NCI-H2196 treated with DMSO at 0.1 percent for 48 hours (cell line): ENCODE data around the gene HAUS6.
"Not testable (repeated sequence)": the region's sequence is repeated elsewhere in the genome, so short reads cannot be mapped to it uniquely, and the experiment has no call there.

Experiments used
- DNase-seq: peaks from one replicate; lab custom pipeline; 2025; ENCODE audit not compliant: unreplicated experiment; lab: John Stamatoyannopoulos, UW

The HAUS6 gene, protein sequence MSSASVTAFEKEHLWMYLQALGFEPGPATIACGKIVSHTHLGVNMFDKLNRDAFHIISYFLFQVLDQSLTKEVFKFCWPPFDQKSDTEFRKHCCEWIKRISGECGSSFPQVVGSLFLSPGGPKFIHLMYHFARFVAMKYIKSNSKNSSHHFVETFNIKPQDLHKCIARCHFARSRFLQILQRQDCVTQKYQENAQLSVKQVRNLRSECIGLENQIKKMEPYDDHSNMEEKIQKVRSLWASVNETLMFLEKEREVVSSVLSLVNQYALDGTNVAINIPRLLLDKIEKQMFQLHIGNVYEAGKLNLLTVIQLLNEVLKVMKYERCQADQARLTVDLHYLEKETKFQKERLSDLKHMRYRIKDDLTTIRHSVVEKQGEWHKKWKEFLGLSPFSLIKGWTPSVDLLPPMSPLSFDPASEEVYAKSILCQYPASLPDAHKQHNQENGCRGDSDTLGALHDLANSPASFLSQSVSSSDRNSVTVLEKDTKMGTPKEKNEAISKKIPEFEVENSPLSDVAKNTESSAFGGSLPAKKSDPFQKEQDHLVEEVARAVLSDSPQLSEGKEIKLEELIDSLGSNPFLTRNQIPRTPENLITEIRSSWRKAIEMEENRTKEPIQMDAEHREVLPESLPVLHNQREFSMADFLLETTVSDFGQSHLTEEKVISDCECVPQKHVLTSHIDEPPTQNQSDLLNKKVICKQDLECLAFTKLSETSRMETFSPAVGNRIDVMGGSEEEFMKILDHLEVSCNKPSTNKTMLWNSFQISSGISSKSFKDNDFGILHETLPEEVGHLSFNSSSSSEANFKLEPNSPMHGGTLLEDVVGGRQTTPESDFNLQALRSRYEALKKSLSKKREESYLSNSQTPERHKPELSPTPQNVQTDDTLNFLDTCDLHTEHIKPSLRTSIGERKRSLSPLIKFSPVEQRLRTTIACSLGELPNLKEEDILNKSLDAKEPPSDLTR

DNA sequence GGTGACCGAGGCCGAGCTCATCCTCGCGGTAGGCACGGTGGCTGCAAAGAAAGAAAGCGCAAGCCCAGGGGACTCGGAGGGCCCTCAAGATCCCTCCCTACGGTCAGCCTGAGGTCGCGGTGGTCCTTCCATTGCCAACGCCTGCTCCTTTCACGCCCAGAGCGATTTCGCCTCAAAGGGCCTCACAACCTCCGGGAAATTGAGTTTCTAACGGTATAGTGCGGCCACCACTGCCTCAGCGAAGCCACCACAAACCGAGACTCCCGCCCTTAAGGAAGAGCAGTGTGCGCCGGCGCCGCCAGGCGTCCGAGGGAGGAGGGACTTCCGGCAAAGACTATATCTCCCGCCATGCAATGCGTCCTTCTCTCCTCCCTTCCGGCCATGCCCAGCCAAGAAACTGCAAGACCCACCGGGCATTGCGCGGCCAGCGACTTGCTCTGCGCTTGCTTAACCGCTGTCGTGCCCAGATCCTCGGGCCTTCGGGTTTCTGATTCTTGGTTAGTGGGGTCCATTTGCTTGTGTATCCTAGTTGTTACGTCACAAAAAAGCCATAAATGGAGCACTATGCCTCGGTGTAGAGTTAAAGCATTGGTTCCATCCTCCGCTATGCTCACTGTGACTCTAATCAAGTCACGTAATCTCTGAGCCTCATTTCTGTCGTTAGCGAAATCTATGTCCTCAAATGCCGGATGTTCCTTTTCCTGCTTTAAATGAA is at the start of gene HAUS6:
TSS of gene HAUS6 (minus strand) at position 274 of the 715 bp plus-strand sequence. CDS start at position 21, 253 bp downstream.
- DNase-seq, result peak; percentile 95

DNA sequence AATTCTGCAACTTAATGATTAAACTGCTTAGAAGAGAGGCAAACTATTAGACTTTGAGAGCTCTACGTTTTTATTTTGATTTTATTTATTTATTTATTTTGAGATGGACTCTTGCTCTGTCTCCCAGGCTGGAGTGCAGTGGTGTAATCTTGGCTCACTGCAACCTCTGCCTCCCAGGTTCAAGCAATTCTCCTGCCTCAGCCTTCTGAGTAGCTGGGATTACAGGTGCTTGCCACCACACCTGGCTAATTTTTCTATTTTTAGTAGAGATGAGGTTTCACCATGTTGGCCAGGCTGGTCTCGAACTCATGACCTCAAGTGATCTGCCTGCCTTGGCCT is 49.4 kb upstream of the HAUS6 start:
- not testable (repeated sequence) for DNase-seq

DNA sequence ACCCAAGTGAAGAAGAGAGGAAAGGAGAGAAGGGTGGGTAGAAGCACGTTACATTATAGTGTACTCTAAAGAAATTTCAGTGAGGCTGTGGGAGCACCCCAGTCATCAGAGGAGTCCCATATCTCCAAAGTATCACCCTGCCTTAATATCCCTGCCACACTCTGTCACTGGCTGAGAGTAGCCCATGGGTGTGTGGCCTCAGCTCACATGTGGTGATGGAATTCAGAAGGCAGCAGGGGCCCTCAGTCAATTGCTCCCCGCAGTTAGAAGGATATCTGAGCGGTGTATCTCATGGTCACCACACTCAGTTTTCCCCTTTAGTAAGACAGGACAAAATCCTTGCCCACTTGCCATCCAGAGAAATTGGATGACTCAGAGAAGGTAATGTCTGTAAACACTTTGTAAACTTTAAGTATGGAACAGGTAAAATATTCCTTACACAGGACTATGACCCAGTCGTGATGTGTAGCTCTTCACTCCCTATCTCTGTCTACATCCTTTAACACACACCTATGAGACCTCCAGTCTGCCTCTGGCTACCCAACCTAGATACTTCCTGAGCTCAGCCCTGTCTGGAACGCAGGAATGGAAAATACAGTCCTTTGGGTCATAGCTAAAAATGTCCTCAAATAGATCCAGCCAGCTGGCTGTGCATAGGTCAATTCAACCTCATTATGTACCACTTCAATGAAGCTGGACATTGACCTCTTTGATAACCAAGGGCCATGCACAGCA is 48.9 kb upstream of the HAUS6 start:
- DNase-seq, result no peak

DNA sequence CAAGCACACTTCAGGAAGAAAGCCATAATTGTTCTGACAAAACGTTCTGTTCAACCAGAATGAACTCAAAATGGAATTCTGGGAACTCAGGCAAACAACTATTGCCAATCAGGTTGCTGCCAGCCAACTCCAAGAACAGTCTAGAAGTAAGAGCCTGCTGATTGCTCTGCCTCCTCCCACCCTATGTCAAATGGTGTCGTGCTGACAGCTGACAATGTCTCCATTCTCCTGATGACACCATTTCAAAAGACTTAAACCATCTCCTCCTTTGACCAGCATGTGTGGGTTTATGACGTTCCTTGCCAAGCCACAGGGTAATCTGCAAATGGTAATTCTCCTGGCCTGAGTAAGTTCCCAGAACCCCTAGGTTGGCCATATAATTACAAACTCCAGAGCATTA is 46.5 kb upstream of the HAUS6 start:
- no peak for DNase-seq

DNA sequence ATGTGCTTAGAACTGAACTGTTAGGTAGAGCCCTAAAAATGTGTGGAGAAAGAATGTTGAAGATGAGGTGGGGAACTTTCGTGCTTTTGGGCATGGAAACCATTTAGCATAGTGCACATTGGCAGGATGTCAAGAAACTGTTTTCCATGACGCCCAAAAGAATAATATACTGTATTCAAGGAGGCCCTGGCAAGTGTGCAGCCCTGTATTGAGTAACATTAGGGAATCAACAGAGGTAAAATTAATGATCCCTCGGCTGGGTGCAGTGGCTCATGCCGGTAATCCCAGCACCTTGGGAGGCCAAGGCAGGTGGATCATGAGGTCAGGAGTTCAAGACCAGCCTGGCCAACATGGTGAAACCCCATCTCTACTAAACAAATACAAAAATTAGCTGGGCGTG is 45.5 kb upstream of the HAUS6 start:
- no peak for DNase-seq

DNA sequence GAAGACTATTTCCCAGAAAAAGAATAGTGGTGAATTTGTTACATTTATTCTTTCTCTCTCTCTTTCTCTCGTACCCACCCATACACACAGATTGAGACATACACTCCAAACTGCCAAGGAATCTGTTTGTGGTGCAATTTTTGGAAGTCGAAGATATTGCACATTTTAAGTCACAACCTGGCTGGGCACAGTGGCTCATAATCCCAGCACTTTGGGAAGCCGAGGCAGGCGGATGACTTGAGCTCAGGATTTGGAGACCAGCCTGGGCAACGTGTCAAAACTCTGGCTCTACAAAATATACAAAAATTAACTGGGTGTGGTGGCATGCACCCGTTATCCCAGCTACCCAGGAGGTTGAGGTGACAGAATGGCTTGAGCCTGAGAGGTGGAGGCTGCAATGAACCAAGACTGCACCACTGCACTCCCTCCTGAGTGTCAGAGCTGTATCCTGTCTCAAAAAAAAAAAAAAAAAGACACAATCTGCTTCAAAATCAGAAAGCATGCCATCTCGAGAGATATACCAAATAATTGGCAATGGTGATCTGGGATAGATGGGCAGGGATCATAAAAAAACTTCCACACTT is 43.8 kb upstream of the HAUS6 start:
- DNase-seq, result no peak

DNA sequence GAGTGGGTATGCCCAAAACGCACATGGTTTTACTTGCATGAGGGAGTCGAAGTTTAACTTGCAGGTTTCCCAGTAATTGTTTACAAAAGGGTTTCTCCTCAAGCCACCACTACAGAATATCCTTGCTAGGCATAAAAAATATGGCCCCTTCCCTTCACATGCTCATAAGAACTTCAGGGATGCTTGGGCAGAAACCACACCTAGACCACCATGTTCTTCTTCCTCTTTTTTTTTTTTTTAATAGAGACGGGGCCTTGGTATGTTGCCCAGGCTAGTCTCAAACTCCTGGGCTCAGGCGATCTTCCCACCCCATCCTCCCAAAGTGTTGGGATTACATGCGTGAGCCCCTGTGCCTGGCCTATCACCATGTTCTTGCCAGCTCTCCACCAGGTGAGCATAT is 43.2 kb upstream of the HAUS6 start:
- no peak for DNase-seq

DNA sequence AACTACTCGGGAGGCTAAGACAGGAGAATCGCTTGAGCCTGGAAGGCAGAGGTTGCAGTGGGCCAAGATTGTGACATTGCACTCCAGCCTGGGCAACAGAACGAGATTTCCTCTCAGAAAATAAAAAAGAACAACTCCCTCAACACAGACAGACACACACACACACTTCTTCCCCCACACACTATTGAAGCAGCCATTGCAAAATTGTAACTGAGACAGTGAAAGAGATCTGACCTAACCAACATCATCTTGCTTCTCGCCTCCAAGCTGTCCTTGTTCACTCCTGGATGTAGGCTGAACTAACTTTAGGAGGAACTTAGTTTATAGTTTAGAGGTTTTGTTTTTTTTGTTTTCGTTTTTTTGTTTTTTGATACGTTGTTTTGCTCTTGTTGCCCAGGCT is 37.6 kb upstream of the HAUS6 start:
- DNase-seq, result no peak

DNA sequence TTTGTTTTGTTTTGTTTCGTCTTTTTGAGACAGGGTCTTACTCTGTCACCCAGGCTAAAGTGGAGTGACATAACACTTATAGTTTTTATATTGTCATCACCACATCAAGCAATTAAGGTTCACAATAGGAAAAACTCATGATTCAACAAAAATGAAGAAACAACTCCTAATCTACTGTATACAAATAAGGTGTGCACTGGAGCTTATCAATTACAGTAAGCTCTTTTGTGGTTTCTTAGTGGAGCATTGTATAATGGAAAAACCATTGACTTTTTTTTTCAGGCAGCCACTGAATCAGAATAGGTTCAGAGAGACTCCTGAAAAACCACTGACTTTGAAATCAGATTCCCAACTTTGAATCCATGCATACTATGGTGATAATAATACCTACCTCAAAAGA is 35.4 kb upstream of the HAUS6 start:
- no peak for DNase-seq

DNA sequence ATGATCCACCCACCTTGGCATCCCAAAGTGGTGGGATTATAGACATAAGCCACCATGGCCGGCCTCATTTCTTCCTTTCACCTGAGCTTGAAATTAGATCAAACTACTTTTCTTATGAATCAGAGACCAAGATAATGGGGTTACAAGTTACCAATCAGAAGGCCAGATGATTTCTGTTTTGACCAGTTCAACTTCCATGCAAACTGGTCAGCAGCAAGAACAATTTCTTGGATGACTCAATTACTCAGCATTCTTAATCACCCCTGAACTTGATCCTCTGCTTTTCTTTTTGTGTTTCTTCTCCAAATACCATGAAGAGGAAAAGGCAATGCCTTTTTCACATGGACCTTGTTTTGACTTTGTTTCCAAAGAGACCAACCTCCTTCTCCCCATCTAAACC is 34.6 kb upstream of the HAUS6 start:
- no peak for DNase-seq

DNA sequence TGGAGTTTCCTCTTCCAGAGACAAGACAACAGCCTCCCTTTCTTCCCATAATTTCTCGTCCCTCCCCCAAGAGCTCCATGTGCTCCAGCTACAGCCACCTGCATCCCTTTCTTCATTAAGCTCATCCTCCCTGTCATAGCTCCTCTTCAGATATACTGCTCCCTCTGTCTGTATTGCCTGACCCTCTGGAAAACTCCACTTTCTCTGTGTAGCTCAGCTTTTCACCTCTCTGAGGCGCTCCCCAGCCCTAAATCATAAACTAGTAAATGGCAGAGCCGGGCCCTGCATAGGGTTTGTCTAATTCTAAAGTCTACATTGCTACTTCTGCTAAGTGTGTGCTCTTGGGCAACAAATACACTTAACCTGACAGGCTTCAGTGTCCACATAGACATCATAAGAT is 33.4 kb upstream of the HAUS6 start:
- no peak for DNase-seq

DNA sequence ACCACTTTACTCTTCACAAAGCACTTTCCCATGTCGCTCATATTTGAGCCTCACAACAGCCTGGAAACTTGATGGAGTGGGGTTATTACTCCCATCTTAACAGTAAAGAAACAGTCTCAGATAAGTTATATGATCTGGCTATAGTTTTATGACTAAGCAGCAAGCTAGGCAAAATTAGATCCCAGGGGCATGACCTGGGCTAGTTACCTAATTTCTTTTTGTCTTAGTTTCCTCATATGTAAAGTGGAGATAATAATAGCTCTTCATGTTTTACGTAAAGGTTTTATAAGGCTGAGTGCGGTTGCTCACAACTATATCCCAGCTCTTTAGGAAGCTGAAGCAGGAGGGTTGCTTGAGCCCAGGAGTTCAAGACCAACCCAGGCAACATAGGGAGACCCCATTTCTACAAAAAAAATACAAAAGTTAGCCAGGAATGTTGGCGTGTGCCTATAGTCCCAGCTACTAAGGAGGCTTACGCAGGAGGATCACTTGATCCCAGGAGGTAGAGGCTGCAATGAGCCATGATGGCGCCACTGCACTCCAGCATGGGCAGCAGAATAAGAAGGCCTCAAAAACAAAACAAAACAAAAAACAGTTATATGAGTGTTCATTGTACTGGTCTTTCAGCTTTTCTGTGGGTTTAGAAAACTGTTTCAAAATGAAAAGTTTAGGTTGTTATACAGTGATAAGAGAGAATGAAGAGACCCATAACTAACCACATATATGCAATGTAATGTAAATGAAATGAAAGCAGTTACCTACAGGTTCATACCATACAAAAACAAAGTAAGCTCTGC is 31.0 kb upstream of the HAUS6 start:
- no peak for DNase-seq

DNA sequence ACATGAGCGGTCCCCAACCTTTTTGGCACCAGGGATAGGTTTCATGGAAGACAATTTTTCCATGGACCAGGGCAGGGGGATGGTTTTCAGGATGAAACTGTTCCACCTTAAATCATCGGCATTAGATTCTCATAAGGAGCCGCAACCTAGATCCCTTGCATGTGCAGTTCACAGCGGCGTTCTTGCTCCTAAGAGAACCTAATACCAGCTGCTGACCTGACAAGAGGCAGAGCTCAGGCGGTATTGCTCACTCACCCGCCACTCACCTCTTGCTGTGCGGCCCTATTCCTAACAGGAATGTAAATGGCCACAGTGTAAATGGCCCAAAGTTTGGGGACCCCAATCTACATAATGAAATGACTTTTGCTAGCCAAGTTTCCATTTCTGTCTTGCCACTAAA is 27.7 kb upstream of the HAUS6 start:
- no peak for DNase-seq

DNA sequence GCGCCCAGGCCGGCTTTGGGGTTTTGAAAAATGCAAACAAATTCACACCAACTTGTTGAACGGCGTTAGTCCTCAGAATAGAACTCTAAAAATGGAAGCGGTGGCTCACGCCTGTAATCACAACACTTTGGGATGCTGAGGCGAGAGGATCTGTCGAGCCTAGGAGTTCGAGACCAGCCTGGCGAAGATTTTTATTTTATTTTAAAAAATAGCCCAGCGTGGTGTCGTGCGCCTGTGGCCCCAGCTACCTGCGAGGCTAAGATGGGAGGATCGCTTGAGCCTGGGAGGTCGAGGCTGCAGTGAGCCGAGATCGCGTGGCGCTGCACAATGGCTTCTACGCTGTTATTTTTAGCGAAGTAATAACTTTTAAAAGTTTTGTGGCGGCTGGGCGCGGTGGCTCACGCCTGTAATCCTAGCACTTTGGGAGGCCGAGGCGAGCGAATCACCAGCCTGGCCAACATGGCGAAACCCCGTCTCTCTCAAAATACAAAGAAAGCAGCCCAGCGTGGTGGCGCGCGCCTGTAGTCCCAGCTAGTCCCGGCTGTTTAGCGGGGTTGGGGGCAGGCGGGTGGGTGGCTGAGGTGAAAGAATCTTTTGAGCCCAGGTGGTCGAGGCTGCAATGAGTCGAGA is 25.3 kb upstream of the HAUS6 start:
- DNase-seq, result no peak

DNA sequence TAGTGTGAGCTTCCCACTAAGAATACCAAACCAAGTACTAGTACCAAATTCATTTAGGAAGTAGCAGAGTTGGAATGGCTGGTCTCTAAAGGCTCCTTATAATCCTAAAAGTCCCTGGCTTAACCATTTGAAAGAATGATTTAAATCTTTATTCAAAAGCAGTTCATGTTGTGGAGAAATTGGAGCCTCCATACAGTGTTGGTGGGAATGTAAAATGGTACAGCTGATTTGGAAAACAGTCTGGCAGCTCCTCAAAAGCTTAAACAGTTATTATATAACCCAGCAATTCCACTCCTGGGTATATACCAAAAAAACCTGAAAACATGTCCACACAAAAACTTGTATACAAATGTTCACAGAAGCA is 21.7 kb upstream of the HAUS6 start:
- no peak for DNase-seq

DNA sequence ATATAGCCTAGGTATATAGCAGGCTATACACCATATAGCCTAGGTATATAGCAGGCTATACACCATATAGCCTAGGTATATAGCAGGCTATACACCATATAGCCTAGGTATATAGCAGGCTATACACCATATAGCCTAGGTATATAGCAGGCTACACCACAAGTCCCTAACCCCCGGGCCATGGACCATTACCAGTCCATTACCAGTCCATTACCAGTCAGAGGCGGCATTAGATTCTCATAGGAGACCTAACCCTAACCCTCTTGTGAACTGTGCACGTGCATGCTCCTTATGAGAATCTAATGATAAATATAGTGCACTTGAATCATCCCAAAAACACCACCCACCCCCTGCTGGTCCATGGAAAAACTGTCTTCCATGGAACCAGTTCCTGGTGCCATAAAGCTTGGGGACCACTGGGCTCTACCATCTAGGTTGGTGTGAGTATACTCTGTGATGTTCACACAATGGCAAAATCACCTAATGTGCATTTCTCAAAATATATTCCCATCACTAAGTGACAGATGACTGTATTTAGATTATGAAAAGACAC is 19.9 kb upstream of the HAUS6 start:
- DNase-seq, result no peak

DNA sequence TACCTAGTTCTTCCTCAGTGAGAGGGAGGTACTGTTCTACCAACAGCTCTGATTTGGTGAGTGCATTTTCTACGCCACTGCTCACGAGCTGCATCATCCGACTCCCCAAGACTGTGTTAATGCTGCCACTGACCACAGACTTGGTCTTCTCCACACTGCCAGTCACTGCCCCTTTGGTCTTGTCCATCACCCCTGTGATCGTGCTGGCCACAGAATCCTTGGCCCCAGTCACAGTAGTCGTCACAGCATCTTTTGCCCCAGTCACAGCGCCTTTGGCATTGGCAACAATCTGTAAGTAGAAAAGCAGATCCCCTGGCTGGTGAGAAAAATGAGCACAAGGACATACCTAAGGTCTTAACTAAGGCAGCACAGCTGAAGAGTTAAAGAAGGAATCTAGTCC is 18.2 kb upstream of the HAUS6 start:
- DNase-seq, result no peak

DNA sequence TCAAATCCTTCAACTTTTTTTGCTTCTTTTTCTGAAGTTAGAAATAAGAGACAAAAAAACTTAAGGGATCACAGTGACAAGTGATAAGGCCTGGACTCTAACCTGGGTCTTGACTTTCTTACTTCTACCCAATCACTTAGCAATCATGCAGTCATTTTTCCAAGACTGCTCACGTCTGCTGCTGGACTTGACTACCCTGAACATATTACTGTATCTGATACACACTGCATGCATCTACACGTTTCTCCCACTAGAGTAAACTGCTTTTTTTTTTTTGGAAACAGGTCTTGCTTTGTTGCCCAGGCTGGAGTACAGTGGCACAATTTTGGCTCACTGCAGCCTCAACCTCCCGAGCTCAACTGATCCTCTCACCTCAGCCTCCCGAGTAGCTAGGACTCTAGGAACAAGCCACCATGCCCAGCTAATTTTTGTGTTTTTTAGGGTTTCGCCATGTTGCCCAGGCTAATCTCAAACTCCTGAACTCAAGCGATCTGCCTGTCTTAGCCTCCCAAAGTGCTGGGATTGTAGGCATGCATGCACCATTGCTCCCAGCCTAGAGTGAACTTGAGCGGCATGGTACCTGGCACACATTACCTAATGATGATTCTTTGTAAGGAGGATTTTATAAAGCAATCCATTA is 17.2 kb upstream of the HAUS6 start:
- DNase-seq, result no peak

DNA sequence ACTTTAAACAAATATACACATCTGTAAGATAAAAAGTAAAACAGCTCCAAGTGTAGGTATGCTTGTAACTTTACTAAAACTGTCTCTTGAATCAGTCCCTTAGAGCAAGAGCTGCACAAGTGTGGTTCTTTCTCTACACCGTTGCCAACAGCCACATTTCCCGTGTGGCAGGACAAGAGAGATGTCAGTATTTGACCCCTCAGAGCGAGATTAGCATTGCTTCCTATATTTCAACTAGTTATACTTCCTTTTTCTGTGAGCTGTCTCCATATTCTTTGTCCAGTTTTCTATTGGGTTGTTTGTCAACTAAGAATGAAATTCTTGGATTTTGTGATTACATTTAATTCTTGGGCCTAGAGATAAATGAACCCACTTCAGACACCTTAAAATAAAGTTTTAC is 16.5 kb upstream of the HAUS6 start:
- DNase-seq, result no peak
